ENCODE measurements around the gene MTLN.
"Not testable (repeated sequence)": the region's sequence is repeated elsewhere in the genome, so short reads cannot be mapped to it uniquely, and the experiment has no call there.

Gene MTLN

GRCh38 chr2:110219496-110220189 is 7.3 kb upstream of the MTLN start:
- no peak overlapping the region for H3K27ac ChIP-seq
- TF ChIP-seq CTCF (IDR thresholded peaks at IDR 0.05) (no peak), ZFX (IDR thresholded peaks at IDR 0.05; ENCODE audit: borderline replicate concordance) (no peak)

GRCh38 chr2:110218889-110219288 is 6.5 kb upstream of the MTLN start:
- not testable (repeated sequence) for H3K27ac ChIP-seq

- H3K27ac ChIP-seq = no peak overlapping the region
- no peak for TF ChIP-seq CTCF (IDR thresholded peaks at IDR 0.05)
- TF ChIP-seq ZFX (IDR thresholded peaks at IDR 0.05; ENCODE audit: borderline replicate concordance) = no peak
Measured at GRCh38 chr2:110216803-110217202, 4.5 kb upstream of the MTLN start.

GRCh38 chr2:110216199-110216598 is 3.9 kb upstream of the MTLN start:
- TF ChIP-seq CTCF (IDR thresholded peaks at IDR 0.05) (no peak), ZFX (IDR thresholded peaks at IDR 0.05; ENCODE audit: borderline replicate concordance) (no peak)
- no peak overlapping the region for H3K27ac ChIP-seq

GRCh38 chr2:110215566-110216158 is 3.3 kb upstream of the MTLN start:
- no peak overlapping the region for H3K27ac ChIP-seq
- TF ChIP-seq CTCF (IDR thresholded peaks at IDR 0.05) (no peak), ZFX (IDR thresholded peaks at IDR 0.05; ENCODE audit: borderline replicate concordance) (no peak)

- no peak overlapping the region for H3K27ac ChIP-seq
- TF ChIP-seq CTCF (IDR thresholded peaks at IDR 0.05) (no peak), ZFX (IDR thresholded peaks at IDR 0.05; ENCODE audit: borderline replicate concordance) (no peak)
Measured at GRCh38 chr2:110215091-110215490, 2.7 kb upstream of the MTLN start.

- H3K27ac ChIP-seq = not testable (repeated sequence)
Measured at GRCh38 chr2:110213522-110213921, 1.2 kb upstream of the MTLN start.

GRCh38 chr2:110205660-110206455 is 6.5 kb downstream of the MTLN start:
- no peak for TF ChIP-seq CTCF (IDR thresholded peaks at IDR 0.05)
- TF ChIP-seq ZFX (IDR thresholded peaks at IDR 0.05; ENCODE audit: borderline replicate concordance) = no peak
- 0 out of 2 replicates have a peak overlapping the region, but pooled peaks have one; percentile 45 for H3K27ac ChIP-seq
